NCI-H1694 (cell line): Measurements from ENCODE around the gene SGF29.
"Not testable (repeated sequence)": the region's sequence is repeated elsewhere in the genome, so short reads cannot be mapped to it uniquely, and the experiment has no call there.

Experiments
- DNase-seq: peaks from one replicate; lab custom pipeline; 2025; lab: John Stamatoyannopoulos, UW

SGF29 gene

DNA sequence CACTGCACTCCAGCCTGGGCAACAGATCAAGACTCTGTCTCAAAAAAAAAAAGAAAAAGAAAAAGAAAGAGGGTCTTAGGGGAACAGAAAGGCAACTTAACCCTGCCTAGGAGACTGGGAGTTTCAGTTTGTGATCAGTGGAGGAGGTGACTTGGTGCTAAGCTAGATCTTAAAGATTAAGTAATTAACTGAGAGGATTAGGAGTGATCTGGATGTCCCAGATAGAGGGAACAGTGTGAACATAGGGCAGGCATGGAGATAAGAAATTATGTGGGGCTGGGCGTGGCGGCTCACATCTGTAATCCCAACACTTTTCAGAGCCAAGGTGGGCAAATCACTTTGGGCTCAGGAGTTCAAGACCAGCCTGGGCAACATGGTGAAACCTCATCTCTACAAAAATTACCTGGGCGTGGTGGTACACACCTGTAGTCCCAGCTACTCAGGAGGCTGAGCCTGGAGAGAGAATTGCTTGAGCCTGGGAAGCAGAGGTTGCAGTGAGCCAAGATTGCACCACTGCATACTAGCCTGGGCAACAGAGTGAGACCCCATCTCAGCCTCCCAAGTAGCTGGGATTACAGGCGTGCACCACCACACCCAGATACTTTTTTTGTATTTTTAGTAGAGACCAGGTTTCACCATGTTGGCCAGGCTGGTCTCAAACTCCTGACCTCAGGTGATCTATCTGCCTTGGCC lies 12.7 kb downstream of the SGF29 start:
- not testable (repeated sequence) for DNase-seq

- no peak for DNase-seq
Measured at GRCh38 chr16:28567292-28567691, 13.6 kb downstream of the SGF29 start.

GRCh38 chr16:28569021-28569420 lies 15.3 kb downstream of the SGF29 start:
- DNase-seq: no peak

DNA sequence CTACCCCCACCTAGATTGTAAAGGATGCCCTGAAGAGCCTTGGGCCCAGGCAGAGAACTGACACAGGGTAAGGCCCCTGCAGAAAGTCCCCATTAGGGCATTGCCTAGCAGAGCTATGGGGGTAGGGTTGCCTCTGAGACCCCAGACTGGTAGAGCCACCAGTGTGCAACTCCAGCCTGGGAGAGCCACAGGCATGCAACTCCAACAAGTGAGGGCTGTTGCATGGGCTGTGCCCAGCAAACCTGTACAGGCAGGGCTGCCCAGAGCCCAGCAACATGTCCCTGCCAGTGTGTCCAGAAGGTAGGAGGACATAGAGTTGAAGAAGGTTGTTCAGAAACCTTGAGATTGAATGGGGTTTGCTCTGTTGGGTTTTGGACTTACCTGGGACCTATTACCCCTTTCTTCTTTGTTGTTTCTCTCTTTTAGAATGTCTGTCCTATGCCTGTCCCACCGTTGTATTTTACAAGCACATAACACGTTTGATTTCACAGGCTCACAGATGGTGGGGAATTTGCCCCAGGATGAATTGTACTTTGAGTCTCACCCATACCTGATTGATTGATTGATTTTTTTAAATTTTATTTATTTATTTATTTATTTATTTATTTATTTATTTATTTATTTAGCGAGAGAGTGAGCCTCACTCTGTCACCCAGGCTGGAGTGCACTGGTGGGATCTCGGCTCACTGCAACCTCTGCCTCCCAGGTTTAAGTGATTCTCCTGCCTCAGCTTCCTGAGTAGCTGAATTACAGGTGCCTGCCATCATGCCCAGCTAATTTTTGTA lies 16.4 kb downstream of the SGF29 start:
- no peak for DNase-seq

DNA sequence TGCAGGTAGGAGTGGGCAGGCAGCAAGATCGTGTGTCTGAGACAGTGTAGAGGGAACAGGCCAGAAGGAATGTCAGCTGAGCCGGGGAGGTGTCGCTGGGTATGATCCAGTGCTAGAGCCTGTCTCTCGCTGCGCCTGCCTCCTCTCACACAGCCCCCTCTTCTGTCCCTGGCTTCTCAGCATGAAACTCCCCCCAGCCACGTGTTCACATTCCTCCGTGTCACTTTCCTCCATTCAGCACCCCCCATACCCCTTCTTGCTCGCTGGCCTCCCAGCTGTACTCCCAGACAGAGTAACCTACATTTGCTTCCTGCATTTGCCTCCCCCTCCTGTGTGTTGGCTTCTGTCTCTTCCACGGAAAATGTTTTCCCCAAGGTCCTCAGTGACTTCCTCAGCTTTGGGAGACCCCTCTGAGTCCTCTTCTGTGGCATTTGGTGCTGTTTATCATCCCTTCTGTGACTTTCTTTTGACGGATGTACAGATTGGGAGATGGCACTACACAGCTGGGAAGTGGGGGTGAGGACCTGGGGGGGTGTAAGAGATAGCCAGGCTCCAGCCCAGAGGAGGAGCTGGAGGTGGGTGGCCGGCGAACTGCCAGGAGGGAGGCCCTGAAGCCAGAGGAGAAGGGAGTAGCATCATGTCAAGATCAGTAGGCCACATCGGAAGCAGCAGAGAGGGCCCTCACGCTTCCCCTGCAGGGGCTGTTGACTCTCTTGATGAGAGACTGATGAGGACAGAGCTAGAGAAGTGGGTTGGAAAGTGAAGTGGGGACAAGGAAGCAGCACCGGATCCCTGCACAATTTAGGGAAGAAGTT lies 19.2 kb downstream of the SGF29 start:
- no peak for DNase-seq

DNA sequence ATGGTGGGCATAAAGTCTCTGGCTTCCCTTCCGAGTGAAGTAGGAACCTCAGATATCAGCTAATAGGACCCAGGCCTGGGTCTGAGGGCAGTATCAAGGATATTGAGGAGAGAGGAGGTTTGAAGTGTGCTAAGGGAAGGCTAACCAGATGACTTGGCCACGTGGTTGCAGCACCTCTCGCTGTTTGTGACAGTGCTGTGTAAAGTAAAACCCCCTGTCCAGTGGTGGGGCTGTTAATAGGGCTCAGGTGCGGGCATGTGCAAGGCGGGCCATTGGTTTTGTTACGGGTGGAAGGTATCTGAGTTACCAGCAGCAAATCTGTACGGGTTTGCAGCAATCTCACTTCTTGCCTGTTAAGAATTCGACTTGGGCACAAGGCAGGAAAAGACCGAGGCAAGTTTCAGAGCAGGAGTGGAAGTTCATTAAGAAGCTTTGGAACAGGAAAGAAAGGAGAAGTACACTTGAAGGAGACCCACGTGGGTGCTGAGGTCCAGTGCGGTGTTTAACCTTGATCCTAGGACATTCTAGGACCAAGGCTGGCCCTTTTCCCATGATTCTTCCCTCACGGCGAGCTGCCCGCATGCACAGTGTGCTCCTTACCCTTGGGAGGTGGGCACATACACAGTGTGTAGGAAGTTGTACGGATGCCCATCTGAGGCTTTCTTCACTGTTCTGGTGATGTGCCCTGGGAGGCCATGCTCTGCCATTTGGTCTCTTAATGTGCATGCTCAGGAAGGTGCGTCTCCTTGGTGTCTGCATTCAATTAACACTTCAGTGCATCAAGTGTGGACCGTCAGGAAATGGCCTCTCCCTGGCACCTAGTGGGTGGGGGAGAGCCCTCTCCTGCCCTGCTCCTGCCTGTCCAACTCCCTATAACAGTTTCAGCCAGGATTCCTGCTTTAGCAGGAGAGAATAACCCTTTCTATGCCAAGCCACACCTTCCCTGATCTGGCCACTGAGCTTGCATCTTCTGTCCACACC lies 20.3 kb downstream of the SGF29 start:
- no peak for DNase-seq

GRCh38 chr16:28574925-28575324 lies 21.2 kb downstream of the SGF29 start:
- DNase-seq: no peak

DNA sequence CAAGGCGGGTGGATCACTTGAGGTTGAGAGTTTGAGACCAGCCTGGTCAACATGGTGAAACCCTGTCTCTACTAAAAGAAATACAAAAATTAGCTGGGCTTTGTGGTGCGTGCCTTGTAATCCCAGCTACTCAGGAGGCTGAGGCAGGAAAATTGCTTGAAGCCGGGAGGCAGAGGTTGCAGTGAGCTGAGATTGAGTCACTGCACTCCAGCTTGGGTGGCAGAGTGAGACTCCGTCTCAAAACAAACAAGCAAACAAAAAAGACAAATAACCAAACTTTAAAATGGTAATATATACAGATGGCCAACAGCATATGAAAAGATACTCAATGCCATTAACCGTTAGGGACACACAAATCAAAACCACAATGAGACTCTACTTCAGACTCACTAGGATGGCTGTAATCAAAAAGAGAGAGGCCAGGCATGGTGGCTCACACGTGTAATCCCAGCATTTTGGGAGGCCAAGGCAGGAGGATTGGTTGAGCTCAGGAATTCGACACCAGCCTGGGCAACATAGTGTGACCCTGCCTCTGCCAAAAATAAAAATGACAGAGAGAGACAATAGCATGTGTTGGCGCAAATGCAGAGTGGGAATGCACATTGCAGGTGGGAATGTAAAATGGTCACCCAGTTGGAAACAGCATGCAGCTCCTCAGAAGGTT lies 21.9 kb downstream of the SGF29 start:
- no peak for DNase-seq

- DNase-seq: no peak
Measured at GRCh38 chr16:28580726-28581315, 27.1 kb downstream of the SGF29 start.

GRCh38 chr16:28585674-28586073 lies 32.0 kb downstream of the SGF29 start:
- no peak for DNase-seq

DNA sequence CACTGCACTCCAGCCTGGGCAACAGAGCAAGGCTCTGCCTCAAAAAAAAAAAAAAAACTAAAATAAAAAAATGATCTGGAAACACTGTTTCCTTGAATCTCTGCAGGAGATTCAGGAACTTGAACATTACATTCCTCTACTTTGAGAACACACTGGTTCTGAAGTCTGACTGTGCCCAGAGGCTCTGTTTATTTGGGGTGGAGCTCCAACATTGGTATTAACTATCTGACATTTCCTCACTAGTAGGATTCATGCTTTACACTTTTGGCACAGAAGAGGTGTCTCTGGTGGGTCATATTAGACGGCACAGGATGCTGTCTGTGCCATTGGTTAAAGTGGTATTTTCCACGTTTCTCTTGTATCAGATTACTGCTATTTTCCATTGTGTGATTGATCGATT lies 32.7 kb downstream of the SGF29 start:
- DNase-seq: no peak

DNA sequence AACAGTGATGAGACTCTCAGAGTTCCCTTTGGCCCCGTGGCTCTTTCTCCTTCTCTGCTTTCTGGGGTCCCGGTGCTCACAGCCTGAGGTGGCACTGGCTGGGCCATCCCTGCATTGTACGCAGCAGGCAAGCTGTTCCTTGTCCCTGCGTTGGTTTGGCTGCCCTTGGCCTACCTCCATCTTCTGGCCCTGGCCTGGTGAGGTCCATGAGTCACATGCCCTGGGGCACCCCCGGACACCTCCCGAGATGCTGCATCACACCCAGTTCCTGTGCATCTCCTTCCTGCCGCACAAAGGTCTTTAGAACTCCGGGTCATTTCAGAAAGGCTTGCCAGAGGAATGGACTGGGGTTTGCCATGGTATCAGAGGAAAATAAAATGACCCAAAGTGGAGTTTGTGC lies 33.7 kb downstream of the SGF29 start:
- DNase-seq: no peak

GRCh38 chr16:28589069-28589468 lies 35.3 kb downstream of the SGF29 start:
- DNase-seq: no peak

- DNase-seq: no peak
Measured at GRCh38 chr16:28589930-28590329, 36.2 kb downstream of the SGF29 start.

DNA sequence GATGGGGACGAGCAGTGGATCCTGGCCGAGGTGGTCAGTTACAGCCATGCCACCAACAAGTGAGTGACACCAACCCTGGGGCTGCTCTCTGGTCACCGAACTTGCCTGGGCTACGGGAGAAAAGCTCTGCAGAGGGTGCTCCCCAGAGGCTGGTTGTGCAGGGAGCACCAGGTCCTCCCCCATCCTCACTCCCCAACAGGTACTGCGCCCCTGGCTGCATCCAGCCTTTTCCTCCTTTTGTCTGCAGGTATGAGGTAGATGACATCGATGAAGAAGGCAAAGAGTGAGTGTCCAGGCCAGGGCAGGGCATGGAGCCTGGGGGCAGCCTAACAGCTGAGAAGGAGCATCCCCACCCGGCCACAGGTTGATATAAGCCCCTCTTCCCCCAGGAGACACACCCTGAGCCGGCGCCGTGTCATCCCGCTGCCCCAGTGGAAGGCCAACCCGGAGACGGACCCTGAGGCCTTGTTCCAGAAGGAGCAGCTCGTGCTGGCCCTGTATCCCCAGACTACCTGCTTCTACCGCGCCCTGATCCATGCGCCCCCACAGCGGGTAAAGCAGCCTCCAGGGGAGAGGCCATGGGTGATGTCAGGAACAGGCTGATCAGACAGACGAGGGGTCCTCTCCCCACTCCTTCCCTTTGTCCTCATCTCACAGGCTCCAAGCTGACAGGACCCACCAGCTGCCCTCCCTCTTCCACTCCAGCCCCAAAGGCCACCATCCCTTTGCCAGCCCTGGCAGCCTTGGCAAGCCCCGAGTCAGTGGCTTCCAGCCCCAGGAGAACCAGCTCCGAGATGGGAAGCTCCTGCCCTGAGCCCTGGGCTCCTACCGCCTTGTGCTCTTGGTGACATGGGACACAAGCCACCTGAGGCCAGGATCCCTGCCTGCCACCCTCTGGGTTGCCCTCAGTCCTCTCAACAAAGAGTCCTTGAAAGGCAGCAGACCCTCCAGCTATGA lies 36.9 kb downstream of the SGF29 start:
- DNase-seq: no peak

DNA sequence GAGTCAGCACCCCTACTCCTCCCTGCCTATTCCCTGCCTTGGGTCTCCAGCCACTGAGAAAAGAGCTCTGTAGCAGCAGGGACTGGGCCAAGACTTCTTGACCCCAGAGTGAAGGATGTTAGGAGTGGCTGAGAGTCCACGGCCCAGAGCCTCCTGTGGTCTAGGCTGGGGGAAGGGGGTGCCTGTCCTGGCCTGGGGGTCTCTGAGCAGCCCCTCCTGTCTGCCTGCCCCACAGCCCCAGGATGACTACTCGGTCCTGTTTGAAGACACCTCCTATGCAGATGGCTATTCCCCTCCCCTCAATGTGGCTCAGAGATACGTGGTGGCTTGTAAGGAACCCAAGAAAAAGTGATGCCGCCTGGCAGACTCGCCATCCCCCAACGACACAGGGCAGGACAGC lies 37.6 kb downstream of the SGF29 start:
- DNase-seq: no peak

DNA sequence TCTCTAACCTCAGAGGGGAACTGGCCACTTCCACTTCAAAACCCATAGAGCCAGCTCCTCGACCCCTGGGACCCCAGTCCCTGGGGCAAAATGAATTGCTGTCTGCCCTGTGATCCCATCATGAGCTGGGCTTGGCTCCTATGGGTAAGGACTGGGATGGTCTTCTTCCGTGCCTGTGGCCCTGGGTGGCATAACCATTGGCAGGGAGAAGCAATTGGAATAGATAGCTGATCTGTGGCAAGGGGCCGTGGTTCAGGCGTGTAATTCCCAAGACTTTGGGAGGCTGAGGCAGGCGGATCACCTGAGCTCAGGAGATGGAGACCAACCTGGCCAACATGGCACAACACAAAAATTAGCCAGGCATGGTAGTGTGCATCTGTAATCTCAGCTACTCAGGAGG lies 38.8 kb downstream of the SGF29 start:
- DNase-seq: no peak

DNA sequence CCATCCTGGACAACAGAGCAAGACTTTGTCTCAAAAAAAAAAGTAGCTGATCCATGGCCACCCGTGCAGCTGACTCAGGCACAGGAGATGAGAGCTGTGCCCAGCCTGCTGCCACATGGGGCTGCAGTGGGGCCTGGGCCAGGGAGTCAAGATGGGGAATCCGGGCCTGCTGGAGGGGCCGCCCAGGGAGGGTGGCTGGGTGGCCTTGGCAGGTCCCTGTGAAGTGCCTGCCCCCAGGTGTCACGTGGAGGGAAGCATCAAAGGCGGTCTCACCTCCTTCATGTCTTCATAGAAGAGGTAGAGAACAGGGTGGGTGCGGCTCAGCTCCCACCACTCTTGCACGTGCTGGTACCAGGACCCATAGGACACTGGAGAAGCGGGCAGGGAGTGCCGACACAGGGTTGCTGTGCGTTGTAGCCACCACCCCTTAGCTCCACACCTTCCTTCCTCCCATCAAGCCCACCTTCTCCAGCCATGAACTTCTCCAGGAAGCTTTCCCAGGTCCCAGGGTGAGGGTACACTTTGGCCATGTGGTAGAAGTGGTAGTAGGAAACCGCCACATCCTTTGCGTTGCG lies 39.3 kb downstream of the SGF29 start:
- no peak for DNase-seq

- DNase-seq: not testable (repeated sequence)
Measured at GRCh38 chr16:28595451-28595850, 41.7 kb downstream of the SGF29 start.
